NCI-H1436 (cell line): ENCODE data around the gene STOM.
A peak's percentile ranks its signal among the peaks of the same experiment; 100 is the strongest.

ENCODE experiments used
- DNase-seq: peaks from one replicate; lab custom pipeline; 2025; lab: John Stamatoyannopoulos, UW

The STOM gene

GRCh38 chr9:121348221-121348620 lies 21.8 kb downstream of the STOM start:
- no peak for DNase-seq

GRCh38 chr9:121345070-121345469 lies 25.0 kb downstream of the STOM start:
- DNase-seq: no peak

- peak; percentile 10 for DNase-seq
Measured at GRCh38 chr9:121344184-121344583, 25.9 kb downstream of the STOM start.

DNA sequence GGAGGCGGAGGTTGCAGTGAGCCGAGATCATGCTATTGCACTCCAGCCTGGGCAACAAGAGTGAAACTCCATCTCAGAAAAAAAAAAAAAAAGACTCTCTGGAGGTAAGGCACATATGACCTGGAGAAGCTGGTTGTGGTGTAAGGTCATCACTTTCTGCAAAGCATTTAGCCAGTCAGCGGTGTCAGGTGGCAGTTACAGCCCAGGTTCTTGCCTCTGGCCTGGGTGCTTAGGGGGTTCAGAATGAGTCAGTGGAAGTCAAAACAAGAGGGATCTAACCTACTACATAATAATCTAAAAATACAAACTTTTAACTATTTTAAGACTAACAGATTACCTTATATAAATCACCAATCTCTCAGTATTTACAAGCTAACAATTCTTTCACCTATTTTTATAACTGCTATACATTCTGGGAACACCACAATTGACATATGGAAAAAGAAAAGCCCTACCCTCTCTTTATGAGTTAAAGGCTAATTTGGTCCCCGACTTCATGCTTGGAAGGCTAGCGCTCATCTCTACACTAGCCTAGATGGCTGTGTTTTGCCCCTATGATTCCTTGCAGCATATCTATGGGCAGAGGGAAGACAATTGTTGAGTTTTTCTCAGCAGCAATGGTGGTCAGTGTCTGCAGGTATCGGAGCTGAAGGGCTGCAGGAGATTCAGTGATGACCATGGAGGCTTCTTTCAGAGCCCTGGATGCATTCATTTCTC lies 29.2 kb downstream of the STOM start:
- no peak for DNase-seq

GRCh38 chr9:121339437-121339836 lies 30.6 kb downstream of the STOM start:
- DNase-seq: no peak

- DNase-seq: no peak
Measured at GRCh38 chr9:121336665-121337064, 33.4 kb downstream of the STOM start.

DNA sequence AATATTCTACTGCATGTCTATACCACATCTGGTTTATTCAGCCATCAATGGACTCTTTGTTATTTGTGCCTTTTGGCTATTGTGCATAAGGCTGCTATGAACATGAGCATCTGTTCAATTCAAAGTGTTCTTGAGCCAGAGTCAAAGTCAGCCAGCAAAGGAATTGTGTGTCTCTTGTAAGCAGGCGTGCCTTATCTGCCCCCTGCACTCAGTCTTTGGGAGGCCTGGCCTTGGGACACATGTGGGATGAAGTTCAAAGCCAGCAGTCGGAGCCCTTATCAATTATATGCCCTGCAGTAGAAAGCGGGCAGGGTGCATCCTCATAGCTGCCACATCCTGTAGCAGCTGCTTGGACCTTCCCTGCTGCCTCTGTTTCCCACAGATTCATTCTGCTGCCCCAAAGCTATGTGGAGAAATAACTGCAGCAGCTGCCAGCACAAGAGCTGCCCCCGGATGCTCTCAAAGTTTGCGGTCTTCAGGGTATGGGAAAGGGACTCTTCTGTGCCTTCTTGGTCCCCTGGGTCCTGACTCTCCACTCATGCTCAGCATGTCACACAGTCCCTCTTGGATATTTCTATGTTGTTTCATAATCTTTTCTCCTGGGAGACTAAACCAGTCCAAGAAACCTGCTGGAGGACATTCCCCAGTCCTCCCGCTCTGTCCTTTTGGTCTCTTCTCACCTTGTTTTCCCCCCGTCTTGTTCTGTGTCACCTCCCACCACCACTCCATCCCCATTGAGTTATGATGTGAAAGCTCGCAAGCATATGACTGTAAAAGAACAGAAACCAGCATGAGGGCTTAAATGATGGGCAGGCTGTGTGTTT lies 35.9 kb downstream of the STOM start:
- DNase-seq: no peak

GRCh38 chr9:121331992-121332685 lies 37.9 kb downstream of the STOM start:
- no peak for DNase-seq

- DNase-seq: no peak
Measured at GRCh38 chr9:121331549-121331948, 38.5 kb downstream of the STOM start.

DNA sequence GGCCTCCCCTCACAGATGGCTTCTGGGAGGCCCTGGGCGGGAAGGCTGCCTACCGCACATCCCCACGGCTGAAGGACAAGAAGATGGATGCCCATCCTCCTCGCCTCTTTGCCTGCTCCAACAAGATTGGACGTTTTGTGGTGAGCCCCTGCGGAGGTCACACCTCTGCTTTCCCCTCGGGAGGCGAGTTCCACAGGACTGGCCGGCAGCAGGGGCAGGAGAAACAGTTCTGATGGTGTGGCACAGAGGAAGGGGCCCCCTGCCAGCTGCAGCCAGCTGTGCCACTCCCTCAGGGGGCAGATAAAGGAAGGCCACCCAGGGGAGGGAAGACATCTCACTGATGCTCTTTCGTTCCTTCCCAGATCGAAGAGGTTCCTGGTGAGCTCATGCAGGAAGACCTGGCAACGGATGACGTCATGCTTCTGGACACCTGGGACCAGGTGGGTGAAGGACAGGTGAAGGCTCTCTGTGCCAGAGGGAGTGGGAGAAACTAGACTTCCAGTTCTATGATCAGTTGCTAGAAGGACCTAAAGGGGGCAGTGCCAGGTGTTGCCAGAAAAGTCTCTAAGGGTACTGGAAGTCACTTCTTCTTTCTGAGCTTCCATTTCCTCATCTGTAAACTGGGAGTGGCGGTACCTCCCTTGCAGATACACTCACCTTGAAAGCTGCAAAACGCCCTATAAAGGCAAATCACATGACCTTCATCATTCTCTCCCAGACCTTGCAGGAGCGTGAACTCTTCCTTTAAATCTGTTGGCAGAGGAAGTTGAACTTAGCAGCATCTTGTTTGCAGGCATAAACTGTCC lies 41.0 kb downstream of the STOM start:
- no peak for DNase-seq

DNA sequence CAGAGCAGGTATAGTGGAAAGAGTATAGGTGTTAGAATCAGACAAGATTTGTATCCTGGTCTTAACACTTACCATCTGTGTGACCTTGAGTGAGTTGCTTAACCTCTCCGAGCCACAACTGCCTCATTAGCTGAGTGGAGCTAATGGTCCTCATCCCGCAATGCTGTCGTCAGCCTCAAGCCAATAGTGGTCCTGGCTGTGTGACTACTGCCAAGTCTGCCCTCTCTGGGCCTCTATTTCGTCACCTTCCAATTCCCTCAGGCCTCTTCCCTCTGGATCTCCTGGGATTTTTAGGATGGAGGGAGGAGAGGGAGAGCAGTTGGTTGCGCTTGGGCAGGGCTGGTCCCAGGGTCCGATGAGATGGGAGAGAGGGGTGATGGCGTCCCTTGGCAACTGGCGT lies 41.6 kb downstream of the STOM start:
- DNase-seq: no peak

GRCh38 chr9:121326901-121327613 lies 43.0 kb downstream of the STOM start:
- DNase-seq: no peak

GRCh38 chr9:121326130-121326838 lies 43.8 kb downstream of the STOM start:
- no peak for DNase-seq

GRCh38 chr9:121325387-121325786 lies 44.7 kb downstream of the STOM start:
- no peak for DNase-seq

DNA sequence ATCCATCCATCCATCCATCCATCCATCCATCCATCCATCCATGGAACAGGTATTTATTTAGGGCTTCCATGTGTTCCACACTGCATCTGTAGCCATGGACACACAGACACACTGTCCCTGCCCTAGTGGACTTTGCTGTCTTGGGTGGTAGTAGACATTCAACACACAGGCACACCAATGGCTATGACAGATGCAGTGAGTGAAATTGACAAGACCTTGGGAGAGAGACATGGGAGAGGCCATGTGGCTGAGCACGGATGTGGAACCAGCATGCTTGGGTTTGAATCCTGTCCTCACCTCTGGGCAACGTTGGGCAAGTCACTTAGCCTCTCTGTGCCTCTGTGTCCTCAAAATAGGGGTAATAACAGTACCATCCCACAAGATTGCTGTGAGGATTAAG lies 45.3 kb downstream of the STOM start:
- no peak for DNase-seq

DNA sequence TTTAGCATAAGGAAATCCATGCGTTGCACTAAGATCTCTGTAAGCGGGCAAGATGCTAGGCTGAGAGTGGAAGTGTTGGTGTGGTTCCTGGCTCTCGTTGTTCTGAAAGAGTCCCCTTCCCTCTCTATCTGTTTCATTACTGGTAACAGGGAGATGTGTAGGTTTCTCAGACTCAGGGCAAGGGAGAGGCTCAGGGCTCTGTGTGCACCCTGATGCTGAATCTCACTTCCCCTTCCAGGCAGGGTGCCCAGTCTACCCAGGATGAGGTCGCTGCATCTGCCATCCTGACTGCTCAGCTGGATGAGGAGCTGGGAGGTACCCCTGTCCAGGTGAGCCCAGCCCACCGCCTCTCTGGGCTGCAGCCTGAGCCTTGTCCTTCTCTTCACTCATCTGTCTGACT lies 45.7 kb downstream of the STOM start:
- no peak for DNase-seq

GRCh38 chr9:121323449-121324151 lies 46.5 kb downstream of the STOM start:
- DNase-seq: no peak

DNA sequence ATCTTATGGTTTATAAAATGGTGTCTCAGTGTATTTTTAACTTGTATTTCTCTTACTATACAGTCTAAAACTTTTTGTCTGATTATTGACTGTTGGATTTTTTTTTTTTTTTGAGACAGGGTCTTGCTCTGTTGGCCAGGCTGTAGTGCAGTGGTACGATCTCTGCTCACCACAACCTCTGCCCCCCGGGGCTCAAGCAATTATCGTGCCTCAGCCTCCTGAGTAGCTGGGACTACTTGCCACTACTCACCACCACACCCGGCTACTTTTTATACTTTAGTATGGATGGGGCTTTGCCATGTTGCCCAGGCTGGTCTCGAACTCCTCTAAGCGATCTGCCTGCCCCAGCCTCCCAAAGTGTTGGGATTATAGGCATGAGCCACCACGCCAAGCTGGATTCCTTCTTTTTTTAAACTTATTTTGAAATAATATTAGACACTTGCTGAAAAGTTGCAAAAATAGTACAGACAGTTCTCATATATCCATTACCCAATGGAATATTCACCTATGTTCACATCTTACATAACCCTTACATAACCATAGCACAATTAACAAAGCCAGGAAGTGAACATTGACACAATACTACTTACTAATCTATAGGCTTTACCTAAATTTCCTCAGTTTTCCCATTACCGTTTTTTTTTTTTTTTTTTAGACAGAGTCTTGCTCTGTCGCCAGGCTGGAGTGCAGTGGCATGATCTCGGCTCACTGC lies 47.2 kb downstream of the STOM start:
- no peak for DNase-seq

DNA sequence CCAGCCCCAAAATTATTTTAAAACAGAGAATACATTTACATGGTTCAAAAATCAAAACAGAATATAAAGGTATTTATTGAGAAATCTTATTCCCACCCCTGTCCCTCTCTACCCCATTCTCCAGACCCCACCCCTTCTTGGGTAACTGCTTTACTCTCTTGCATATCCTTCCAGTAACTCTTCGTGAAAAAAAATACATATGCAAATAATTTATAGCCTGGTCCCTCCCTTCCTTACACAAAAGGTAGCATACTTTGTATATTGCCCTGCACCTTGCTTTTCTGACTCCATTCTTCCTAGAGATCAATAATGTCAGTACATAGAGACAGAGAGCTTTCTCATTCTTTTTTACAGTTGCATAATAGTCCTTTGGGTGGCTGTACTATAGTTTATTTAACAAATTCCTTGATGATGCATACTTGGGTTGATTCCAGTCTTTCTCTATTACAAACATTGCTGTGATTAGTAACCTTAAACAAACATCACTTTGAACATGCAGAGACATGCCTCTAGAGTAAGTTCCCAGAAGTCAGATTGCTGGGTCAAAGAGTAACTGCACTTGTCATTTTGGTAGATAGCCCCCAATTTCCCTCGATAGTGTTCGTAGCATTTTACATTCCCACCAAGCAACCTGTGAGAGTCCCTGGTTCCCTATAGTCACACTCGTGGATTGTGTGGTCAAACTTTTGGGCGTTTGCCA lies 47.9 kb downstream of the STOM start:
- no peak for DNase-seq
